T47D (cell line): Measurements from ENCODE around the gene PIK3R1.
A peak's percentile ranks its signal among the peaks of the same experiment; 100 is the strongest.

Source experiments
- DNase-seq, 2 experiments: peaks; one replicate each; pipeline versions ENCODE4 v3.0.0 to v3.0.0-alpha.2; 2011 to 2012; ENCODE audit warnings: low read depth in 1 of 2, low spot score in 1 of 2
- JUND ChIP-seq: IDR thresholded peaks from 2 replicates; pipeline ENCODE4 v1.6.1; 2012; ENCODE audit warnings: low read depth
- in situ Hi-C: cut with HindIII; loops from 2 replicates; pipeline ENCODE4 v1.10.0; 2016; ENCODE audit warnings: low sequenced_read_pairs, low pct_unique_long_range_greater_than_20kb

The PIK3R1 gene

GRCh38 chr5:68214482-68215207 lies 911 bp upstream of the PIK3R1 start:
- in situ Hi-C loops = no loop called here
- TF ChIP-seq JUND = no peak
- DNase-seq = peak; percentile 6 to 18

- DNase-seq = peak in 1 of 2 experiments; percentile 64
- no peak for TF ChIP-seq JUND
- in situ Hi-C loops = no loop called here
Measured at GRCh38 chr5:68215898-68216244, 315 bp downstream of the PIK3R1 start.

GRCh38 chr5:68216245-68217046 lies 890 bp downstream of the PIK3R1 start:
- DNase-seq = peak; percentile 27 to 34
- in situ Hi-C loops = no loop called here
- TF ChIP-seq JUND = no peak

GRCh38 chr5:68217047-68217355 lies 1.4 kb downstream of the PIK3R1 start:
- in situ Hi-C loops = no loop called here
- TF ChIP-seq JUND = no peak
- DNase-seq = peak in 1 of 2 experiments; percentile 18

GRCh38 chr5:68217528-68217927 lies 2.0 kb downstream of the PIK3R1 start:
- no peak for TF ChIP-seq JUND
- peak in 1 of 2 experiments; percentile 6 for DNase-seq
- in situ Hi-C loops = no loop called here

- TF ChIP-seq JUND = no peak
- in situ Hi-C loops = no loop called here
Measured at GRCh38 chr5:68219161-68219816, 3.7 kb downstream of the PIK3R1 start.

GRCh38 chr5:68220260-68220659 lies 4.7 kb downstream of the PIK3R1 start:
- no peak for DNase-seq
- in situ Hi-C loops = no loop called here
- no peak for TF ChIP-seq JUND

More at GRCh38 chr5:68219161-68219816, 3.7 kb downstream of the PIK3R1 start:
- DNase-seq = no peak

GRCh38 chr5:68220914-68221313 lies 5.4 kb downstream of the PIK3R1 start:
- TF ChIP-seq JUND = no peak
- in situ Hi-C loops = no loop called here
- DNase-seq = no peak

GRCh38 chr5:68221488-68221887 lies 5.9 kb downstream of the PIK3R1 start:
- in situ Hi-C loops = no loop called here
- DNase-seq = no peak
- no peak for TF ChIP-seq JUND

- DNase-seq = no peak
- TF ChIP-seq JUND = no peak
- in situ Hi-C loops = no loop called here
Measured at GRCh38 chr5:68222310-68222709, 6.8 kb downstream of the PIK3R1 start.

- in situ Hi-C loops = no loop called here
- TF ChIP-seq JUND = no peak
- DNase-seq = no peak
Measured at GRCh38 chr5:68222824-68223354, 7.3 kb downstream of the PIK3R1 start.

GRCh38 chr5:68223904-68224303 lies 8.3 kb downstream of the PIK3R1 start:
- in situ Hi-C loops = no loop called here
- DNase-seq = no peak
- TF ChIP-seq JUND = no peak
